Colon (tissue), 2 donors: Measurements from ENCODE around the gene SMARCD3.

ENCODE experiments used
- FAIRE-seq: peaks from 2 replicates; lab custom pipeline; 2012; peaks lifted over from hg19 to GRCh38; lab: Jason Lieb, UNC
- donor health status: control.
- donor health status: control.

SMARCD3 gene

DNA sequence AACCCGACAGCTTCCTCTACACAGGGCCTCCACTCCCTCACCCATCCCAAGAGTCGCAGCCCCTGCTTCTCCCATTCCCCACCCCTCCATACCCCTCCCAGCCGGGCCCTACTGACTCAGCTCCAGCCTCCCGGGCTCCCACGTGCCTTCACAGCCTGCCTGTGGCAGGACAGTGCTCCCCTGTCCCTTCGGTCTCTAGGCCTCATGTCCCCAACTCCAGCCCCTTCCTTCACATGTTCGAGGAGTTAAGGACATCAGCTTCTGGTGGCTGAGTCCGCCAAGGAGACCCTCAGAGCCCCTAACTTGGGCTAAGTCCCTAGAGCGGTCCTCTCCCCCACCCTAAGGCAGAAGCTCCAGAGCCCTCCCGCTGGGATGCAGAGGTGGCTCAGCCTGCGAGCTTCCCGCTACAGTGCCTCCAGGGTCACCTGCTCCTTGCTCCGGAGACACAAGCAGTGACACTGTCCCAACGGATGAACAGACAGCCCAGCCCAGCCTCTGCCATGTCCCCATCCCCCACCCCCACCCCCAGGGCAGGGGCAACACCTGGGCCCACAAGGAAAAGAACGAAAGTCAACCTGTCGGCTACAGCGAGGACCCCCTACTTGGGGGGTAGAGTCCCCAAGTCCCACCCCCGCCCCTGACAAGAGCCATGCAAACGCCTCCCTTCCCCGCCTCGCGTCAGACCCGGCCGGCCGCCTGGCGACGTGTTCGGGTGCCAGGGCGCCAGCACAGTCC is 716 bp downstream of the SMARCD3 start:
- no peak for FAIRE-seq

DNA sequence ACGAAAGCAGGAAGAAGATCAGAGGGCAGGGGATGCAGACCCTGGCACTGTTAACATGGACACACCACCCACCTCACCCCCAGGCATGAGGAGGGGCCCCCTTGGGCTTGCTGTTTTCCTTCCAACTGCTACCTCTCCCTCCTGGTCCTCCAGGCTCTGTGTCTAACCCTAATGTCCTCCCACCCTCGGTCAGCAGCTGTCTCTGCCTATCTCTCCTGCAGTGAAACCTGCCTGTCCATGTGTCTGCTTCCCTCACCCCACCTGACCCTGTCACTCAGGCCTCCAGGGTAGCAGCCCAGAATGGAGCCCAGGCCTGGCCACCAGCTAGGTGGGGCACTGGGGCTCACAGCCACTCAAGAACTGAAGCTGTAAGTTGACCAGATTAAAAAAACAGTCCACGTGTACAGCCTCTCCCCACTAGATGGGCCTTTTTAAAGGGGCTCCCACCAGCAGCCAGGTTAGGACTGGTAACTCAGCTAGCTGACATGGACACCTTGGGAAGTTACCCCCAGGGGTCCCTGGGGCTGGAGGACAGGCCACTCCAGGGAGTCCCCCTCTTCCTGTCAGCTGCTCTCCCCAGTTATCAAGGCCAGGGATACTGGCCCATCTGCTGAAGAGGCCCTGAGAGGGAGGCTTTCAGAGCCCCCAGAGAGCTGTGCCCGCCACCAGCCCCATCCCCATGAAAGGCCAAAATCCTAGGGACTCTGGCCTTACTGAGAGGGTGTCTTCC is 1.5 kb downstream of the SMARCD3 start:
- no peak for FAIRE-seq

DNA sequence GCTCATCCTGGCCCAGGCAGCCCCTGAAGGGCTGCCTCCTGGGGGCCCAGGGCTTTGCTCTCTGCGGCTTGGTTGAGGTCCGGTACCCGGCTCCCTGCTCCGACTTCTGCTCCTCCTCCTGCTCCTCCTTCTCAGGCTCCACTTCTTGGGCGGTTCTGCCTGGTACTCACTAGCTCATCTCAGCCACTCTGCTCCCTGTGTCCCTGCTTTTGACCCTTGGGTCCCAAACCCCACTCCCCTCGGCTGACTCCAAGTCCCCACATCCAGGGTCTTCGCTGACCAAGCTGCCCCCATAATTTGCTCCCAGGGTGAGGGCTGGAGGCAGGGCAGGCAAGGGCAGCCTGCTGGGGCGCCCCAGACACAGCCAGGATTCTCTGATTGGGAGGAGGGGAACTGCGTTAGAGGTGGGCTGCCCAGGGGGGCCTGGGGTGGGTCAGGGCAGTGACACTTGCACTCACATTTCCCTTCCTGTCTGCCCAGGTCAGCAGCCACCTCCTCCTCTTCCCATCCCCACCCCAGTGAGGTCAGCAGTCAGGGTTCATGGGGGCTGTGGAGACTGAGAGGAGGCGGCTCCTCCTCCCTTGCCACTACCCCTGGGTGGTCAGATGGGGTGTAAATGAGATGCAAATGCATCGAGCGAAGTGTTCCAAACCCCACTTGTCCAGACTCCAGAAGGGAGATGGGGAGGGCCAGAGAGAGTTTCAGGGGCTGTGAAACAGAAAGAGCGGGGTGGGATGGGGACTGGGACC is 2.2 kb downstream of the SMARCD3 start:
- FAIRE-seq: no peak

DNA sequence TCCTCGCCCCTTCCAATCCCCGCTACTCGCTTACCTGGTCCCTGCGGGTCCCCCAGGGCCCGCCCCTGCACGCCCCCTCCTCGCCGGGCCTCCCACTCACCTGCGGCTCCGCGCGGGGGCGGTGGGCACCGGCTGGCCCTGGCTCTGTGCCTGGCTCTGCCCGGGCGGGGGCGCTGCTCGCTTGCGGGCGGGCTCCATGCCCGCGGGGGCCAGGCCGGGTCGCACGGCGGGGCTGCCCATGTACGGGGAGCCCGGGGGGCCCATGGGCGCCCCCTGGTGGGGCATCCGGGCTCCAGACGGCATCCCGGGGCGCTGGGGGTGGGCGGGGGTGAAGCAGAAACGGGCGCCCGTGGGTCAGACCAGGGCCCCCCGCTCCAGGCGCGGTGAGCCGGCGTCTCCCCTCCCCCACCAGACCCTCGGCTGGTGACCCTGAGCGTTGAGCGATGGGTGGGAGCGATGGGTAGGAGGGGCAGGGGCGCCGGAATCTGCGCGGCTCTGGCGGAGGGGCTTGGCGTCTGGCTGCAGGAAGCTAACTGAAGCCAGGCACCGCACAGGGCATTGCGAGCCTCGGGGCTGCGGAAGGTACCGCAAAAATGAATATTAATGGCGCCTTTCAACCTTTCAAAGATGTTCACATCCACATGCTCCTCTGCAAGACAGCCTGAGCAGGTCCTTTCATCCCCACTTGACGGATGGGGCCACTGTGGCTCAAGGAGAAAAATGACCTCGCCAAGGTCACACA is 3.0 kb downstream of the SMARCD3 start:
- FAIRE-seq: no peak

DNA sequence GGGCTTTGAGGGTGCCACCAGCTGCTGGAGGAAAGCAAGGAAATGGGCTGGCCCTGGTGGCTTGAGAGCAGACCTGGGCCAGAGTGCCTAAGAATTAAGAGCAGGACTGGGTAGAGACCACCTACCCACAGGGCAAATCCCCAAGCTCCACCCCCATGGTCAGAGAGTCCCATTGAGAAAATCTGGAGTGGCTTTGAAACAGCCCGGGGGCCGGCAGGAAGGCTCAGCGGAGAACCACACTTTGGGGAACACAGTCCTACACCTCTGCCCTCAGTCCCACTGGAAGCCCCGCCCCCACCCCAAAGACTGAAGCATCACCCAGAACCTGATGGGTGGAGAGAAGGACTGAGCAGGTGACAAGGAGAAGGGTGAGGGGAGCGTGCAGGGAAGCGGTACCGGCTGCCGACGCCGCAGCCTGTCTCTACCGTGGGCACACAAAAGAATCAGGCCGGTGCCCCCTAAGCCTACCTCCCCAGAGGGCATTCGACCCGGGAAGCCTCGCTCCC is 3.6 kb downstream of the SMARCD3 start:
- no peak for FAIRE-seq

DNA sequence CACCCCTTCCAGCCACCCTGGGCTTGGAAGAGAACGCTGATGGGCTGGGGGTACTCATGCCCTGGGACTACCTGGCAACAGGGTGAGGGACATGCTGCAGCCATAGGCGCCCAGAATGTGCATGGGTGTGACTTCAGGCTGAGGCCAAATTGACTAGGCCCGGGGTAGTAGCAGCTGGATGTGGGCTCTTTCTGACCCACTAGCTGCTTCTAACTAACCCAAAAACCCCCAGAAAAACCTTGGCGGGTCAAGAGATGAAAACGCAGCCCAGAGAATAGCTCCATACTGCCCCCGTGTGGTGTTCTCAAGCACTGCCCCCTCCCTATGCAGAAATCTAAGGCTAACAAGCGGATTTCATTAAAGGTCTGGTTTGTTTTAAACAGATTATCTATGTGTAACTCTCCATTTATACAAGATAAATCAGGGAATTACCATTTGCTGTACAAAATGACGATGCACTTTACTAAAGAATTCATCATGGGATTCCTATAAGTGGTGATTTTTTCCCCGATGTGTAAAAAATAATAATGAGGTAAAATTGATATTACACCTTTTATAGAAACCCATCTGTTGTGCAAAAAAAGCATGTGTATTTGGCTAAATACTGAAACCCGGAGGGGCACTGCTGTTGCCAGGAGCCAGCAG is 4.2 kb downstream of the SMARCD3 start:
- FAIRE-seq: no peak

DNA sequence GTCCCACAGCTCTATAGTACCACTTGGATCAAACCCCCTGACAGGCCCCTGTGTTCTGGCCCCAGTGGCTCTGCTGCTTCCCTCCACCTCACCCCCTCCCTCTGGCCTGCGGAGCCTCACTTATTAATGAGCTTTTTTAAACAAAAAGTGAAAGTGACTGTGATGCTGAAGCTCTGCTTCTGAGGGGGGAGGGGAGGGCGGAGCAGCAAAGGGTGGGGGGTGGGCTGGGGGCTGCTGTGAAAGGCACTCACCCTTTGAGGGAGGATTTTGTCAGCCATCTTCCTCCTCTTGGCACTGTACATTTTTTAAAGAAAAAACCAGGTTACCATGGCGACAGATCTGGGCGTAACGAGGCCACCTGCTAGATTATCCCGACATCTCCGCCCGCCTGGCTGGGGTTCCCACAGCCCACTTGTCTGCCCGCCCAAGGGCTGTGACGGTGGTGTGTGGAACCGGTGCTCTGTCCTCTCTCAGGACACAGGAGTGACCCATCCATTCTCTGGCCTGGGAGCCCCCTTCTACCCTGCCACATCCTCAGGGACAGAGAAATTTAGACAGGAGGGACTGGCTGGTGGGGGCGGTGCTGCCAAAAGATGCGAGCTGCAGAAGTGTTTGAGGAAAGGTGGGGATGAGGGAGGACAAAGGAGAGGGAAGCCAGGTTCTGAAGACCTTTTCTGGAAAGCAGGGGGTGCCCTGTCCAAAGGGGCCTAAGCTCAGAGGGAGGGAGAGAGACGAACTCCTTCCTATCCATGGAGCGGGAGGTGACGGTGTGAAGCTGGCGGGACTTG is 4.9 kb downstream of the SMARCD3 start:
- no peak for FAIRE-seq

DNA sequence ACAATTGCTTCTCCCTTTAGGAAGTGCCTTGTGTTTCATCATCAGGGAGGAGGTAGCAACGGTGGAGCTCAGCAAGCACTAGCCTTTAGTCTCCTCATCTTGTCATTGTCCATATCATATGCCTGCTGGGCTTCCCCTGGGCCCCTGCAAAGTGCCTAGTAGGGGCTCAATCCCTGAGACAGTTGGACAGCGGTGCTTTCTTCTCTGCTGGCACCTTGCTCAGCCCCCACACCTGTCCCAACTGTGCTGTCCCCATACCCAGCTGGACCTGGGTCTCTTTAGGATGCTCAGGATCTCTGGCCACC is 5.5 kb downstream of the SMARCD3 start:
- FAIRE-seq: no peak

DNA sequence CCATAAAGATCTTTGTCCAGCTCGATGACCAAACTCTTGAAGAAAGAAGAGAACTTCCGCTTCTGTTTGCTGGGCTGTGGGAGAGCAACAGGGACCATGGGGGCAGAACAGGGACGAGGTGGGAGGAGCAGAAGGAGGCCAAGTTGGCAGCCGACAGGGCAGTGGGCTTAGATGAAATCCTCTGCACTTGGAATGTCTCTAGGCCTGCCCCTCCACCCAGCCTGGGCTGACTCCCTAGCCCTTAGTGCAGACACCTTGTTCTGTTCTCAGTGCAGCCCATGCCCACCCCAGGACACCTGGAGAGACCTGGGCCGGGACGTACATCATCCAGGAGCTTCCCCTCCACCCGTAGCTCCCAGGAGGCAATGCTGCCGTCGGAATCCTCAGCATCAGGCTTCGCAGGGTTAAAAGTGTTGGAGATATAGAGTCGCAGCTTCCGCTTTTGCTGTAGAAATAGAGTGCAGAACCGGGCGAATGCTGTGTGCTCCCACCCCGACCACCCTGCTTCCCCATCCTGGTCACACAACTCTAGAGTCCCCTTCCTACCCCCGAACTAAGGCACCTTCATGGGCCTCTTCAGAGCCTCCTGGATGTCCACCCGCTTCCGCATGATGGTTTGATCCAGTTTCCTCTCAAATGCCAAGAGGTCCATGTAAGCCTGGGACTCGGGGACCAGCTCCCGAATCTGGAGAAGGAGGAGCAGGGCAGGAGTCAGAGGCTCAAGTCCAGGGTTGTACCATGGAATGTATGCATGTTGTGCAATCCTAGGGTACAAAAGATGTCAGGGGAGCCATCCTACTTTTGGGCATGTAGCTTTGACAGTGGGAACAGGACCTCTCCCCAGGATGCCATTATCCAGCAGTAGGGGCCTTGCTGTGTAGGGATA is 6.1 kb downstream of the SMARCD3 start:
- FAIRE-seq: no peak

DNA sequence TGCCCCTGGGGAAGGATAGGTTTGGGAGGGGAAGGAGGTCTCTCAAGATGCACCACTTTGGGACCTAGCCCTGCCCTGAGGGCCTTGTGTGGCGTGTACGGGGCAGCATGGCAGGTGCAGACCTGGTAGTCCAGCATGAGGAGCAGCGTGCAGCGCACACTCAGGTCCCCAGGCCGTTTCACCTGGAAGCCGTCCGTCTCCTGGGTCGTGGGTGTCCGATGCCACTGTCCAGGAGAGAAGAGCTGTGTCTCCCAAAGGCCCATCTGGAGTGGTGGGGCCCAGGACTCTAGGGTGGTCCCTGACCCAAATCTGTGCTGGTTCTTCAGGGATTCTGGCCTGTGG is 6.8 kb downstream of the SMARCD3 start:
- no peak for FAIRE-seq

DNA sequence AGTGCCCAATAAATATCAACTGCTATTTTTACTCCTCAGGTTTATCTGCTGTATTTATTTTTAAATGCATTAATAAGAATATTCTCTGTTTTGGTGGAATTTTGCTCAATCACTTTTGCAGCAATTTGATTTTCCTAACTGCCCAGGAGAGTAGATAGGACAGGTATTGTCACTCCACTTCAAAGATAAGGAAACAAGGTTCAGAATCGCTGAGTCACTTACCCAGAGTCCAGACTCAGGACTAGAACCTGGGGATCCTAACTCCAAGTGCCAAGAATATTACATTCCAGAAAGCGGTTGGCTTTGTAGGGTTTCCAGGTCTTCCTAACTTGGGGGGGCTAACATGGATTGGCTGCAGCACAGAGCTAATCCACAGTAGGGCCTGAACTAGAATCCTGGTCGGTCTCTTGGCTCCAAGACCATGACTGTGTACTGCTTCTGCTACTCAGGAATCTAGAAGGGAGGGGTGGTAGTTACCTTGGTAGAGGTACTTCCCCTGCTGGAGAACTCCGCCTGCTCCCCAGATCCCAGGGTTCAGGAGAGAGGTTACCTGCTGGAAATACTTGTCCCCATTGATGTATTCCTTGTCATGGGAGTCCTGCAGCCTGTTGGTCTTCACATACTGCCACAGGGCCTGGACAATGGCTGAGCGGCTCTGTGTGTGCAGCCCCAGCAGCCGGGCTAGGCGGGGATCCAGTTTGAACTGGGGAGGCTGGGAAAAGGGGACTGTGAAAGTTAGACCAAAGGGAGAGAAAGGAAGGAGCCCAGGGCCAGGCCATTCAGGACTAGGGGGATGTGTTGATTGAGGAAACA is 7.3 kb downstream of the SMARCD3 start:
- no peak for FAIRE-seq

DNA sequence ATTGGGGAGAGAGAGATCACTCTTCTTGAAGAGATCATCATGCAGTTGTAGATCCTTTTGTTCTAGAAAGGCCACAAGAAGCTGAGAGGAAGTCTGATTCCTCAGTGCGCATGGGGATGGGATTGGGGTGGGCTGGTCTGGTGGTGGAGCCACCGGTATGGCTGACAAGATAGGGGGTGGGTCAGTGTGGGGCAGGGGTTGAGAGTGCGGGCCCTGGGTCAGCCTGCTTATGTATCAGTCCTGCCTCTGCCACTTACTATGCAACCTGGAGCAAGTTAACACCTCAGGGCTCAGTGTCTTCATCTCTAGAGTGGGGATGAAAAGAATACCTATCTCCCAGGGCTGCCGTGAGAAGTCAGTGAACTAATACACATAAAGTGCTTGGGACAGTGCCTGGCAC is 8.0 kb downstream of the SMARCD3 start:
- FAIRE-seq: no peak

DNA sequence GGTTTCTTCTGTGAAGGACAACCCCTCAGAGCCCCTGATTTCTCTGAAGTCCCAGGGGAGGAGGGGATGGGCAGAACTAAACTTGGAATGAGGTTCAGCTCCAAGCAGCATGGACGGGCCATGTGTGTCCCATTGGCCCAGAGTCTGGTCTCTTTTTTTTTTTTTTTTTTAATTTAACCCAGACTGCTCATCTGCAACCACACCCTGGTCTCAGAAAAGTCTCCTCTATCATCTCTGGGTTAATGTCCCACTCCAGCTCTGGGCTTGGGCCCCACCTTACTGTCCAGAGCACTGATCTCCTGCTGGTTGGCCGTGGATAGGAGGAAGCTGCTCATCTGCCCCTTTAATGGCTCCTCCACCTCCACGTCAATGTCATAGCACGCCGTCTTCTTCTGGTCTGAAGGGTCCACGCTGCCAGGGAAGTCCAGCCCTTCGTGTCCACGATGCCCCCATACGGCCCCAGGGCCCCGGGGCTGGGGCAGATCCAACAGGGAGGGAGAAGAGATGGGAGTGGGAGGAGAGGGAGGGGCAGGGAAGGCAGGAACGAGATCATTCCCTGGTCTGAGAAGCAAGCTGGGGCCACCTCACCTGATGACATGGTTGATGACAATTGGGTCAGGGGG is 8.5 kb downstream of the SMARCD3 start:
- FAIRE-seq: no peak

DNA sequence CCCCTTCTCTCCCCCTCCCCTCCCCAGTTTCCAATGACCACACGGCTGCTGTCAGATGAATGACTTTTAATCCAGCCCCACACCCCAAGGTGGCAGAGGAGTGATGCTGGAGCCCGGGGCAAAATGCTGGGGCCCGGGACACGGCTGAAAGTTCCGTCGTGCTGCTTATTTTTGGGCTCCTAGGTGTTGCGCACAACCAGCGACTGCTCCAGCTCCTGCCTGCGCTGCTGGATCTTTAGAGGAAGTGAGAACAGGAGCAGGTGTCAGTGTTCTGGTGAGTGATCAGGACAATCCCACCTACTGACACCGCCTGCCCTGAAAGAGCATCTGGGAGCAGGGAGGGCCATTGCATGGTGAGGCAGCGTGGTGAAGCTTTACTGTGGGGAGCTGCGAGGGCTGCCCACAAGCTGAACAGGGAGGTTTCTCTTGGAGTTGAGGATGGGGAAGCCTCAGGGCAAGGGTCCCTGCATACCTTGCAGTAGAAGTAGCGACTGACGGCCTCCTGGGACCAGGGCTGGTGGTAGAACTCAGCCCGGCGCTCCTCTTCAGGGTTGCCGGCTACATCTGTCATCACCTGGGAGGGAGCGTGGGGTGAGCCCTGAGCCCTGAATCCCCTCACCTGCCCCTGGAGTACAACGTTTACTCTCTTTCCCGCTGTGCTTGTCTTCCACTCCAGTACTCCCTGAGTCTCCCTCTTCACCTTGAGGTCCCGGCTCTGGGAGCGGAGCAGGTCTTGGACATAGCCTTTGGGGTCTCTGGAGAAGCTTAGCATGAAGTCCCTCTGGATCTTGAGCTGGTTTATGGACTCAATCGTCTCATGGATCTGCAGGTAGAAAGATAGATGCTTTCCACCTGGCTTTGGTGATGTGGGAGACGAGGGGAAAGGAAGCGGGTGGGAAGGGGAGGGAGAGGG is 9.3 kb downstream of the SMARCD3 start:
- FAIRE-seq: no peak

DNA sequence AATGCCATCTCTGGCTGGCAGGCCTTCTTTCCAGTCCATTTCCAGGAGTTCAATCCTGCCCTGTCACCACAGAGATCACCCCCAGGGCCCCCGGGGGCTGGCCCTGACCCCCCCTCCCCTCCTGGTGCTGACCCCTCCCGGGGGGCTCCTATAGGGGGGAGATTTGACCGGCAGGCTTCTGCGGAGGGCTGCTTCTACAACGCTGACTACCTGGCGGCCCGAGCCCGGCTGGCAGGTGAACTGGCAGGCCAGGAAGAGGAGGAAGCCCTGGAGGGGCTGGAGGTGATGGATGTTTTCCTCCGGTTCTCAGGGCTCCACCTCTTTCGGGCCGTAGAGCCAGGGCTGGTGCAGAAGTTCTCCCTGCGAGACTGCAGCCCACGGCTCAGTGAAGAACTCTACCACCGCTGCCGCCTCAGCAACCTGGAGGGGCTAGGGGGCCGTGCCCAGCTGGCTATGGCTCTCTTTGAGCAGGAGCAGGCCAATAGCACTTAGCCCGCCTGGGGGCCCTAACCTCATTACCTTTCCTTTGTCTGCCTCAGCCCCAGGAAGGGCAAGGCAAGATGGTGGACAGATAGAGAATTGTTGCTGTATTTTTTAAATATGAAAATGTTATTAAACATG is 10.2 kb downstream of the SMARCD3 start:
- no peak for FAIRE-seq

DNA sequence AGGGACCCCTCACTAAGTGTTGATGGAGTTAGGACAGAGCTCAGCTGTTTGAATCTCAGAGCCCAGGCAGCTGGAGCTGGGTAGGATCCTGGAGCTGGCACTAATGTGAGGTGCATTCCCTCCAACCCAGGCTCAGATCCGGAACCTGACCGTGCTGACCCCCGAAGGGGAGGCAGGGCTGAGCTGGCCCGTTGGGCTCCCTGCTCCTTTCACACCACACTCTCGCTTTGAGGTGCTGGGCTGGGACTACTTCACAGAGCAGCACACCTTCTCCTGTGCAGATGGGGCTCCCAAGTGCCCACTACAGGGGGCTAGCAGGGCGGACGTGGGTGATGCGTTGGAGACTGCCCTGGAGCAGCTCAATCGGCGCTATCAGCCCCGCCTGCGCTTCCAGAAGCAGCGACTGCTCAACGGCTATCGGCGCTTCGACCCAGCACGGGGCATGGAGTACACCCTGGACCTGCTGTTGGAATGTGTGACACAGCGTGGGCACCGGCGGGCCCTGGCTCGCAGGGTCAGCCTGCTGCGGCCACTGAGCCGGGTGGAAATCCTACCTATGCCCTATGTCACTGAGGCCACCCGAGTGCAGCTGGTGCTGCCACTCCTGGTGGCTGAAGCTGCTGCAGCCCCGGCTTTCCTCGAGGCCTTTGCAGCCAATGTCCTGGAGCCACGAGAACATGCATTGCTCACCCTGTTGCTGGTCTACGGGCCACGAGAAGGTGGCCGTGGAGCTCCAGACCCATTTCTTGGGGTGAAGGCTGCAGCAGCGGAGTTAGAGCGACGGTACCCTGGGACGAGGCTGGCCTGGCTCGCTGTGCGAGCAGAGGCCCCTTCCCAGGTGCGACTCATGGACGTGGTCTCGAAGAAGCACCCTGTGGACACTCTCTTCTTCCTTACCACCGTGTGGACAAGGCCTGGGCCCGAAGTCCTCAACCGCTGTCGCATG is 11.0 kb downstream of the SMARCD3 start:
- FAIRE-seq: no peak
